ENCODE measurements around the gene ALKBH1.
"Not testable (repeated sequence)": the region's sequence is repeated elsewhere in the genome, so short reads cannot be mapped to it uniquely, and the experiment has no call there.

Gene ALKBH1

DNA sequence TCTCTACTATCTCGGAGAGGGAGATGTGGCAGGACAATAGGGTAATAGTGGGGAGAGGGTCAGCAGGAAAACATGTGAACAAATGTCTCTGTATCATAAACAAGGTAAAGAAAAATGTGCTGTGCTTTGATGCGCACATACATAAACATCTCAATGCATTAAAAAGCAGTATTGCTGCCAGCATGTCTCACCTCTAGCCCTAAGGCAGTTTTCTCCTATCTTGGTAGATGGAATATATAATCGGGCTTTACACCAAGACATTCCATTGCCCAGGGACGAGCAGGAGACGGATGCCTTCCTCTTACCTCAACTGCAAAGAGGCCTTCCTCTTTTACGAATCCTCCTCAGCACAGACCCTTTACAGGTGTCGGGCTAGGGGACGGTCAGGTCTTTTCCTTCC, 72.4 kb downstream of the ALKBH1 start:
- H3K27ac ChIP-seq (ENCODE audit: low read depth, low read length); H3K4me1 ChIP-seq (ENCODE audit: control insufficient read depth in 1 of 2, insufficient read depth in 2 of 2, low read length in 2 of 2); H3K36me3 ChIP-seq (ENCODE audit: control insufficient read depth in 1 of 2, insufficient read depth in 2 of 2, low read length in 2 of 2): not testable (repeated sequence)

DNA sequence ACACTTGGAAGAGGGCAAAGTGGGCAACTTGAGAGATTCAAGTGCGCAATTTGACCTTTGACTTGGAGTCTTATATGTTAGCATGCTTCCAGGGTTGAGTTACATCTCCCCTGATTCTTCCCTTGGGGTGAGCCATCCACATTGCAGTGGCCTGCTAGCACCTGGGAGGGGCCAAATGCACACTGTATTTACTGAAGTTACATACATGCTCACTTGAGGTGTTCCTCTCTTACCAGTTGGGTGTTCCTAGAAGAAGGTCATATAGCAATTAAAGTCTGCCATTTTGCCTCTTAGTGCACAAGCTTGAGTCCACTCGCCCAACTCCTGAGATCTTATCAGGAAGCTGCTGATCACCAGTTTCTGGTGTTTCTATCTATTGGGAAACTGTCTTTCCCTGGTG, 77.7 kb downstream of the ALKBH1 start:
- Histone ChIP-seq H3K4me3 (ENCODE audit: low read depth in 1 of 2, low read length in 2 of 2) (no peak overlapping the region), H3K27me3 (ENCODE audit: control insufficient read depth in 1 of 2, insufficient read depth in 2 of 2, low read length in 2 of 2) (no peaks in the 10 kb centered on the region), H3K9me3 (ENCODE audit: control insufficient read depth in 1 of 2, low read length in 2 of 2) (no peaks in the 10 kb centered on the region), H3K9ac (ENCODE audit: low read depth in 1 of 2, low read length in 2 of 2) (no peak overlapping the region), H3K4me1 (ENCODE audit: control insufficient read depth in 1 of 2, insufficient read depth in 2 of 2, low read length in 2 of 2) (no peaks in the 10 kb centered on the region), H3K27ac (ENCODE audit: low read depth, low read length) (no peak overlapping the region), H3K36me3 (ENCODE audit: control insufficient read depth in 1 of 2, insufficient read depth in 2 of 2, low read length in 2 of 2) (no peaks in the 10 kb centered on the region)

More for the DNA sequence above, 72.4 kb downstream of the ALKBH1 start:
- not testable (repeated sequence) for H3K9ac ChIP-seq (ENCODE audit: low read depth in 1 of 2, low read length in 2 of 2); H3K9me3 ChIP-seq (ENCODE audit: control insufficient read depth in 1 of 2, low read length in 2 of 2); H3K4me3 ChIP-seq (ENCODE audit: low read depth in 1 of 2, low read length in 2 of 2); H3K27me3 ChIP-seq (ENCODE audit: control insufficient read depth in 1 of 2, insufficient read depth in 2 of 2, low read length in 2 of 2)

DNA sequence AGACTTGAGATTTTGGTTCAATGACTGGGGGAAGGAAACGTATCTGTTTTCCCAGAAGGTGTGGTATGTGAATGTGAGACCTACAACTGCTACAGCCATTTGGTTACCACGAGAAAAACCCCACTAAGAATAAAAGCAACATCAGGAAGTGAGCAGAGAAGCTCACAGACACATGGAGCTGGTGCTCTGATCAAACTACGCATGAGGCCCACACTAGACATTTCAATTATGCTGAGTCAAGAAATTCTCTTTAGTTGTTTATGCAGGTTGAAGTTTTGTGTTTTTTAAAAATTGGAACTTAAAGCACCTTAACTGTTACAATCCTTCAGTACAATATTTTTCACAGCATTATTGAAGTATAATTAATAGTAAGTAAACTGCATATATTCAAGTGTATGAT, 82.5 kb downstream of the ALKBH1 start:
- H3K27me3 ChIP-seq (ENCODE audit: control insufficient read depth in 1 of 2, insufficient read depth in 2 of 2, low read length in 2 of 2) = no peaks in the 10 kb centered on the region
- no peak overlapping the region for H3K27ac ChIP-seq (ENCODE audit: low read depth, low read length)
- no peak overlapping the region for H3K9ac ChIP-seq (ENCODE audit: low read depth in 1 of 2, low read length in 2 of 2)
- no peak overlapping the region for H3K4me3 ChIP-seq (ENCODE audit: low read depth in 1 of 2, low read length in 2 of 2)
- H3K4me1 ChIP-seq (ENCODE audit: control insufficient read depth in 1 of 2, insufficient read depth in 2 of 2, low read length in 2 of 2) = peaks cover 10 to 16% of the 10 kb centered on the region in 2 donors
- no peaks in the 10 kb centered on the region for H3K36me3 ChIP-seq (ENCODE audit: control insufficient read depth in 1 of 2, insufficient read depth in 2 of 2, low read length in 2 of 2)
- no peaks in the 10 kb centered on the region for H3K9me3 ChIP-seq (ENCODE audit: control insufficient read depth in 1 of 2, low read length in 2 of 2)

DNA sequence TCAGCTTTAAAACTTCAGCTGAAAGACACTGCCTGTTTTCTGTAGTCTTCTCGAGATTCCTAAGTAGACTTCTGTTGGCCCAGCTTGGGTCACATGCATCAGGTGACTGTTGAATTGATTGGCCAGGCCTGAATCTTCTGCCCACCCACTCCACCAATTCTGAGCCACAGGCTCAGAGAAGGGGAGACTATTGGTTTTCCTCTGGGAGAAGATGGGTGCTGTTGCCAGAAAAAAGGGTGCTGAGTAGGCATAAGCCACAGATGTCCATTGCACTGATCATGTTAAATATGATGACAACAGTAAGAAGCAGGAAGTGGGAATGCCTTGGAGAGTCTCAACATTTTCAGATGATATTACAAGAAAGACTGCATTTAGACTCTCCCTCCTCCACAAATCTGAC, 84.6 kb downstream of the ALKBH1 start:
- Histone ChIP-seq H3K27ac (ENCODE audit: low read depth, low read length) (no peak overlapping the region), H3K27me3 (ENCODE audit: control insufficient read depth in 1 of 2, insufficient read depth in 2 of 2, low read length in 2 of 2) (no peaks in the 10 kb centered on the region), H3K4me1 (ENCODE audit: control insufficient read depth in 1 of 2, insufficient read depth in 2 of 2, low read length in 2 of 2) (peaks cover 10 to 19% of the 10 kb centered on the region in 2 donors), H3K36me3 (ENCODE audit: control insufficient read depth in 1 of 2, insufficient read depth in 2 of 2, low read length in 2 of 2) (no peaks in the 10 kb centered on the region), H3K4me3 (ENCODE audit: low read depth in 1 of 2, low read length in 2 of 2) (no peak overlapping the region), H3K9me3 (ENCODE audit: control insufficient read depth in 1 of 2, low read length in 2 of 2) (no peaks in the 10 kb centered on the region), H3K9ac (ENCODE audit: low read depth in 1 of 2, low read length in 2 of 2) (no peak overlapping the region)
